Esophagus squamous epithelium (tissue), 4 donors: ENCODE results near the gene CARHSP1.

Experiments
- CTCF ChIP-seq, 6 experiments: fragments of 450-650 bp in 4 of 6; fragments of 200-600 bp in 2 of 6; sonication (generic) in 2 of 6; IDR thresholded peaks; one replicate each; pipeline ENCODE4 v1.5.1; 2016 to 2019; ENCODE audit warnings: antibody characterized with exemption in 6 of 6, mild to moderate bottlenecking in 4 of 6, moderate library complexity in 4 of 6
- POLR2A ChIP-seq, 4 donors: fragments of 450-650 bp; IDR thresholded peaks; one replicate each; pipeline ENCODE4 v1.6.1; 2017; ENCODE audit warnings: antibody characterized with exemption in 4 of 4, mild to moderate bottlenecking in 4 of 4, moderate library complexity in 3 of 4

GRCh38 chr16:8855051-8855786 lies 13.6 kb downstream of the CARHSP1 start:
- TF ChIP-seq CTCF (IDR thresholded peaks at IDR 0.05) (peak in 1 of 6 experiments; percentile 35), POLR2A (IDR thresholded peaks at IDR 0.05) (no peak)
